Psoas muscle (tissue), 8 donors: ENCODE measurements around the gene RAI1. TPM values are rescaled to one million over a fixed set of nuclear protein-coding genes. Genes with fewer than 3 reads are reported as not detected.

ENCODE experiments used
- ATAC-seq, 4 donors: fragments of 200-7000 bp; cut with Tn5 transposase; one replicate each; pipeline ENCODE4 v1.9.1; 2020; ENCODE audit warnings: moderate library complexity in 3 of 4, mild to moderate bottlenecking in 2 of 4
- DNase-seq, 2 donors: peaks; one replicate each; pipeline ENCODE4 v3.0.0-alpha.2; 2020
- H3K27ac ChIP-seq: fragments of 200-600 bp; one replicate; pipeline ENCODE4 v1.8.0; 2022
- H3K27me3 ChIP-seq, 3 donors: fragments of 200-600 bp in 1 of 3; one replicate each; pipeline versions ENCODE4 v1.6.1 to v1.8.0; 2013 to 2022; ENCODE audit warnings: low read length in 2 of 3, mild to moderate bottlenecking in 2 of 3, moderate library complexity in 1 of 3; ENCODE audit not compliant: insufficient read depth in 3 of 3
- H3K36me3 ChIP-seq, 2 donors: fragments of 200-600 bp in 1 of 2; one replicate each; pipeline versions ENCODE4 v1.6.1 to v1.8.0; 2013 to 2022; ENCODE audit warnings: low read depth in 1 of 2, mild to moderate bottlenecking in 1 of 2, moderate library complexity in 1 of 2; ENCODE audit not compliant: insufficient read depth in 1 of 2
- H3K4me1 ChIP-seq: fragments of 200-600 bp; one replicate; pipeline ENCODE4 v1.8.0; 2022
- H3K4me3 ChIP-seq: fragments of 200-600 bp; one replicate; pipeline ENCODE4 v1.8.0; 2022; ENCODE audit warnings: mild to moderate bottlenecking
- H3K9me3 ChIP-seq: fragments of 200-600 bp; one replicate; pipeline ENCODE4 v1.8.0; 2022
- WGBS, 3 donors: extraction: QIAGEN DNeasy Blood & Tissue Kit; methylation state at CpG; one replicate each; pipeline versions ENCODE4 v1.1.6 to v1.1.7; 2013; 5-methylcytosine and 5-hydroxymethylcytosine counted together
- intact Hi-C, 2 donors: fragments of 100-400 bp; cut with DNase I; formaldehyde crosslinking; loops; one replicate each; pipeline versions ENCODE4 v1.11.0 to v1.14.2; 2022
- polyA plus RNA-seq, 3 donors: library from polyadenylated mRNA; stranded (reverse); fragments of 200-250 nt; gene quantifications; one replicate each; pipeline ENCODE4 v1.2.3, GENCODE V29; 2013
- total RNA-seq, 4 donors: library from RNA; stranded (reverse); fragmentation: NEBNext Ultra II Directional in 2 of 4; extraction: Animal tissue kit (Norgen Biotek cat#: 25700) in 2 of 4; gene quantifications; one replicate each; pipeline versions ENCODE4 v1.2.1 to v1.2.4, GENCODE V29; 2021 to 2023
- TF ChIP-seq, protein P1 (sequence below): fragments of 200-600 bp; IDR thresholded peaks from one replicate; pipeline ENCODE4 v1.8.0; 2022; ENCODE audit warnings: antibody characterized with exemption
- donor health status: healthy with polysubstance abuse.
- donor health status: DM: no; HTN: no; CAD: no; lungs with moderate emphysema.
- donor health status: Bipolar disorder and iron deficiency.
- donor health status: healthy.
- donor health status: DM: yes; HTN: yes; CAD: no.
- donor health status: DM: no; HTN: no; CAD: no.
- donor health status: DM: no; HTN: no; CAD: no.
- donor health status: DM: yes; HTN: yes; CAD: no.

The RAI1 gene
- total and polyA plus RNA-seq, 7 donors: 4.0 to 9.0 (median 7.1) TPM

DNA sequence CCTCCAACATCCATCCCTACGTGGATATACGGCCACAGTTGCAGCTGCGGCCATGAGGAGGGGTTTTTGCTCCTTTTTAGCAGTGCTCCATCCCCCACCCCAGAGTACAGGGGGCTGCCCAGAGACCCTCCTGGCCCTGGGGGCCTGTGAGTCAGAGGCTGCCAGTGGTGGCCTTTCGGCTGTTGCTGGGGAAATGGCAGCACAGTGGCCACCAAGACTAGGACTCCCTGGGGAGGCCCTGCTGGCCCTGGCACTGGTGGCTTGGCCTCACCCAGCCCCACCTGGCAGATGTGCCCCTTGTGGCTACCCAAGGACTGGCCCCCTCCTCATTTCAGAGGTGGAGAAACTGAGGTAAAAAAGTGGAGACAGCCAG, 29.1 kb downstream of the RAI1 start:
- TF ChIP-seq, protein P1, sequence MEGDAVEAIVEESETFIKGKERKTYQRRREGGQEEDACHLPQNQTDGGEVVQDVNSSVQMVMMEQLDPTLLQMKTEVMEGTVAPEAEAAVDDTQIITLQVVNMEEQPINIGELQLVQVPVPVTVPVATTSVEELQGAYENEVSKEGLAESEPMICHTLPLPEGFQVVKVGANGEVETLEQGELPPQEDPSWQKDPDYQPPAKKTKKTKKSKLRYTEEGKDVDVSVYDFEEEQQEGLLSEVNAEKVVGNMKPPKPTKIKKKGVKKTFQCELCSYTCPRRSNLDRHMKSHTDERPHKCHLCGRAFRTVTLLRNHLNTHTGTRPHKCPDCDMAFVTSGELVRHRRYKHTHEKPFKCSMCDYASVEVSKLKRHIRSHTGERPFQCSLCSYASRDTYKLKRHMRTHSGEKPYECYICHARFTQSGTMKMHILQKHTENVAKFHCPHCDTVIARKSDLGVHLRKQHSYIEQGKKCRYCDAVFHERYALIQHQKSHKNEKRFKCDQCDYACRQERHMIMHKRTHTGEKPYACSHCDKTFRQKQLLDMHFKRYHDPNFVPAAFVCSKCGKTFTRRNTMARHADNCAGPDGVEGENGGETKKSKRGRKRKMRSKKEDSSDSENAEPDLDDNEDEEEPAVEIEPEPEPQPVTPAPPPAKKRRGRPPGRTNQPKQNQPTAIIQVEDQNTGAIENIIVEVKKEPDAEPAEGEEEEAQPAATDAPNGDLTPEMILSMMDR: no peak
- peaks cover 15% of the 10 kb centered on the region for H3K4me1 ChIP-seq
- WGBS, 3 donors: 93% methylated on average over 4 of the region's 4 CpGs
- no peaks in the 10 kb centered on the region for H3K27me3 ChIP-seq
- intact Hi-C loops: no loop called here
- H3K27ac ChIP-seq: no peak overlapping the region
- DNase-seq (no peak), ATAC-seq (no peak)
- H3K9me3 ChIP-seq: no peaks in the 10 kb centered on the region
- no peaks in the 10 kb centered on the region for H3K36me3 ChIP-seq
- H3K4me3 ChIP-seq: no peak overlapping the region

GRCh38 chr17:17710728-17711541, 29.7 kb downstream of the RAI1 start:
- no peak for DNase-seq
- WGBS, 3 donors: 74 to 80% (median 79%) methylated on average over 16 of the region's 16 CpGs
- H3K9me3 ChIP-seq: no peaks in the 10 kb centered on the region
- TF ChIP-seq, protein P1: no peak
- H3K36me3 ChIP-seq: no peaks in the 10 kb centered on the region
- H3K4me3 ChIP-seq: no peak overlapping the region
- H3K4me1 ChIP-seq: peaks cover 15% of the 10 kb centered on the region
- intact Hi-C loops: no loop called here
- H3K27me3 ChIP-seq: no peaks in the 10 kb centered on the region
- H3K27ac ChIP-seq: no peak overlapping the region
- ATAC-seq: no peak

GRCh38 chr17:17711641-17712162, 30.4 kb downstream of the RAI1 start:
- Histone ChIP-seq H3K27ac (no peak overlapping the region), H3K4me3 (no peak overlapping the region), H3K9me3 (no peaks in the 10 kb centered on the region), H3K36me3 (no peaks in the 10 kb centered on the region), H3K4me1 (peaks cover 15% of the 10 kb centered on the region), H3K27me3 (no peaks in the 10 kb centered on the region)
- 86 to 87% (median 86%) methylated on average over 12 of the region's 12 CpGs for WGBS, 3 donors
- TF ChIP-seq, protein P1: no peak
- DNase-seq: no peak
- intact Hi-C loops: no loop called here
- no peak for ATAC-seq

DNA sequence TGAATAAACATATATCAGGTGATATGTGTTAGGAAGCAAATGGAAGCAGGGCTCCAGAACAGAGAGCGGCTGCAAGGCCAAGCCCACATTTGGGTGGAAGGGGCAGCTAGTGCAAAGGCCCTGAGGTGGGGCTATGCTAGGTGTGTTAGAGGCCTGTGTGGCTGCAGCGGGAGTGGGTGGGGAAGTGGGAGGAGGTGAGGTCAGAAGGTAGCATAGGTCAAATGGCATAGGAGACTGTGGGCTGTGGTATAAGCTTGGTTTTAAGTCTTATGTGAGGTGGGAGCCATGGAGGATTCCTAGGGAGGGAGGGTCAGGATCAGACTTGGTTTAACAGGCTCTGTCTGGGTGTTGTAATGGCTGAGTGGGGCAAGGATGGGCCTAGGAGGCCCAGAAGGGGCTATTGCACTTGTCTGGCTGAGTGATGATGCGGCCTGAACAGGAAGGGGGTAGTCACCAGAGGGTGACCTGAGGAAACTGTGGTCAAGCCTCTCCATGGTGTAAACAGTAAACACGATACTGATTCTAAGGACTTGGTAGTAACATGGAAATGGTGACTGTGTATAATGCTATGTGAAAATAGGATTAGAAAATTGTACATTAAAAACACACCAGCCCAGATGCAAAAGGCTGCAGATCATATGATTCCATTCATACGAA, 31.1 kb downstream of the RAI1 start:
- peaks cover 15% of the 10 kb centered on the region for H3K4me1 ChIP-seq

More for the DNA sequence above, 31.1 kb downstream of the RAI1 start:
- H3K27ac ChIP-seq: no peak overlapping the region
- no peaks in the 10 kb centered on the region for H3K36me3 ChIP-seq
- H3K27me3 ChIP-seq: no peaks in the 10 kb centered on the region
- intact Hi-C loops: no loop called here
- TF ChIP-seq, protein P1: no peak
- no peaks in the 10 kb centered on the region for H3K9me3 ChIP-seq
- 90 to 94% (median 94%) methylated on average over 5 of the region's 5 CpGs for WGBS, 3 donors
- ATAC-seq (no peak), DNase-seq (no peak)
- no peak overlapping the region for H3K4me3 ChIP-seq
